ENCODE measurements around the gene KDM2A. TPM values are rescaled to one million over a fixed set of nuclear protein-coding genes. Genes with fewer than 3 reads are reported as not detected.
A peak's percentile ranks its signal among the peaks of the same experiment; 100 is the strongest.

Gene KDM2A
- total and polyA plus RNA-seq, 2 donors (not counting 1 experiment from before 2014, with no cell fraction given): 132 to 229 TPM

GRCh38 chr11:67272327-67273259, 153.5 kb downstream of the KDM2A start:
- H3K27ac Mint-ChIP-seq: peak overlapping the region; percentile 98
- Histone ChIP-seq H2AFZ (ENCODE audit: insufficient read depth, low read depth, low read length, poor library complexity, severe bottlenecking) (no peak overlapping the region), H3K4me2 (replicated peaks; ENCODE audit: low read depth, low read length, poor library complexity, severe bottlenecking) (peak overlapping the region; percentile 92), H3K4me3 (ENCODE audit: control extremely low read depth in 1 of 5, extremely low read depth in 1 of 5, insufficient read depth in 1 of 5, low read depth in 2 of 5, low read length in 4 of 5) (peak overlapping the region in 3 of 5 experiments; percentile 5 to 24 (median 16)), H3K27ac (ENCODE audit: low read length in 2 of 2) (peak overlapping the region; percentile 73 to 82), H3K9me3 (ENCODE audit: control extremely low read depth in 1 of 3, control insufficient read depth in 2 of 3, insufficient read depth in 1 of 3, low read length in 2 of 3) (no peaks in the 10 kb centered on the region), H3K9ac (ENCODE audit: low read length) (peak overlapping the region; percentile 95), H4K20me1 (ENCODE audit: control insufficient read depth, insufficient read depth, low read length, poor library complexity, severe bottlenecking) (peaks cover 83% of the 10 kb centered on the region), H3K36me3 (replicated peaks in 1 of 2; ENCODE audit: control extremely low read depth in 1 of 2, control insufficient read depth in 1 of 2, extremely low read depth in 1 of 2, insufficient read depth in 2 of 2, low read length in 1 of 2) (peaks cover 0 to 80% of the 10 kb centered on the region in 2 experiments), H3K27me3 (replicated peaks in 1 of 4; ENCODE audit: control extremely low read depth in 1 of 4, control insufficient read depth in 3 of 4, insufficient read depth in 4 of 4, low read length in 3 of 4) (no peaks in the 10 kb centered on the region), H3K79me2 (ENCODE audit: control insufficient read depth, insufficient read depth, low read length) (peaks cover 100% of the 10 kb centered on the region), H3K4me1 (ENCODE audit: control insufficient read depth in 2 of 2, insufficient read depth in 2 of 2, low read length in 2 of 2) (peaks cover 98 to 99% of the 10 kb centered on the region in 2 donors)
- ChIA-PET CTCF (interaction anchor here (0.9 to 4.6 kb wide), 10 partner anchors 10 to 233 kb away, joined by 3 to 24 read pairs (median 5); partner anchors contain the start of genes ANKRD13D and PITPNM1), POLR2A (interaction anchor here (0.7 to 7.8 kb wide), 9 partner anchors 10 to 119 kb away, joined by 3 to 131 read pairs (median 6); partner anchors contain the start of genes ANKRD13D, POLD4 and RAD9A)
- 41% methylated on average over 21 of the region's 23 CpGs for WGBS (ENCODE audit: insufficient coverage)
- ATAC-seq (ENCODE audit: low read depth) (no peak), DNase-seq (peak; percentile 61)
- H3K27me3 Mint-ChIP-seq: no peaks in the 10 kb centered on the region
- H3K4me1 Mint-ChIP-seq: peaks cover 96% of the 10 kb centered on the region
- intact Hi-C loops (cut with micrococcal nuclease): no loop called here
- H3K9me3 Mint-ChIP-seq (ENCODE audit: insufficient read depth): no peaks in the 10 kb centered on the region
- H3K4me3 Mint-ChIP-seq: peak overlapping the region; percentile 98
- TF ChIP-seq EZH2 (IDR thresholded peaks at IDR 0.05; ENCODE audit: borderline replicate concordance, insufficient read depth, low read depth, low read length, poor library complexity, severe bottlenecking) (no peak), CTCF (IDR thresholded peaks at IDR 0.05) (no peak)

Data from B cell (primary cell).